NT2/D1 (cell line): ENCODE results near the gene PDE4B.

Experiments used
- DNase-seq: peaks from one replicate; pipeline ENCODE4 v3.0.0-alpha.2; 2011; ENCODE audit warnings: low read depth, low spot score
- H3K27me3 ChIP-seq: 2 replicates; pipeline ENCODE4 v1.6.0; 2011; ENCODE audit warnings: mild to moderate bottlenecking; ENCODE audit not compliant: insufficient read length, insufficient read depth
- H3K36me3 ChIP-seq: 2 replicates; pipeline ENCODE4 v1.6.1; 2011; ENCODE audit warnings: mild to moderate bottlenecking, low read length, mixed read lengths; ENCODE audit not compliant: insufficient read depth, insufficient read length
- H3K4me1 ChIP-seq: 2 replicates; pipeline ENCODE4 v1.5.1; 2011; ENCODE audit not compliant: insufficient read depth, insufficient read length
- H3K4me3 ChIP-seq: 2 replicates; pipeline ENCODE4 v1.5.1; 2011; ENCODE audit warnings: low read depth; ENCODE audit not compliant: insufficient read length
- H3K9ac ChIP-seq: 2 replicates; pipeline ENCODE4 v1.6.0; 2011; ENCODE audit warnings: low read depth; ENCODE audit not compliant: insufficient read length
- H3K9me3 ChIP-seq: 2 replicates; pipeline ENCODE4 v1.5.1; 2011; ENCODE audit warnings: mild to moderate bottlenecking, low read length; ENCODE audit not compliant: insufficient read depth
- SUZ12 ChIP-seq: IDR thresholded peaks from 2 replicates; pipeline ENCODE4 v1.6.1; 2011; ENCODE audit not compliant: insufficient read length, insufficient read depth; ENCODE audit errors: extremely low read depth
- YY1 ChIP-seq: IDR thresholded peaks from 2 replicates; pipeline ENCODE4 v1.6.1; 2011; ENCODE audit not compliant: insufficient read length, insufficient read depth
- ZNF274 ChIP-seq: IDR thresholded peaks from 2 replicates; pipeline ENCODE4 v1.6.1; 2011; ENCODE audit warnings: mild to moderate bottlenecking, low read depth, low read length

PDE4B gene

DNA sequence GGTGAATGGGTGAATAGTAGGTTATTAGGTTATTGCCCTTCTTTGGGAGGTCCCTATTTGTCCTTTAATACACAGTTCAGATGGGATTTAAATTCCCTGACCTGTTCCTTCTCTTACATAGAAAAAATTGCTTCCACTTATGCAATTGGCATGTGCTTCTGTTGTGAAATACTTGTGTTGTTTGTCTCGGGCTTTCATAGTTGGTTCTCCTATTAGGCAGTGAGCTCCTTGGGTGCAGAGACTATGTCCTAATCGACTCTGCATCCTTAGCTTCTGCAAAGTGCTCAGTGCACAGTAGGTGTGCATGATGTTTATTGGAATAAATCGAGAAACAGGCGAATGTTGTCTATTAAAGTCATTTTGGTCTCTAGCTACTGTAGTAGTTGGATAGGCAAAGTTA lies 1.3 kb upstream of the PDE4B start:
- Histone ChIP-seq H3K4me3 (no peak overlapping the region), H3K9me3 (peaks cover 9% of the 10 kb centered on the region; the same call in 1 of the 2 replicates), H3K4me1 (no peaks in the 10 kb centered on the region), H3K36me3 (no peaks in the 10 kb centered on the region), H3K9ac (no peak overlapping the region), H3K27me3 (peaks cover 68% of the 10 kb centered on the region)
- TF ChIP-seq SUZ12 (no peak), YY1 (no peak), ZNF274 (no peak)
- no peak for DNase-seq

DNA sequence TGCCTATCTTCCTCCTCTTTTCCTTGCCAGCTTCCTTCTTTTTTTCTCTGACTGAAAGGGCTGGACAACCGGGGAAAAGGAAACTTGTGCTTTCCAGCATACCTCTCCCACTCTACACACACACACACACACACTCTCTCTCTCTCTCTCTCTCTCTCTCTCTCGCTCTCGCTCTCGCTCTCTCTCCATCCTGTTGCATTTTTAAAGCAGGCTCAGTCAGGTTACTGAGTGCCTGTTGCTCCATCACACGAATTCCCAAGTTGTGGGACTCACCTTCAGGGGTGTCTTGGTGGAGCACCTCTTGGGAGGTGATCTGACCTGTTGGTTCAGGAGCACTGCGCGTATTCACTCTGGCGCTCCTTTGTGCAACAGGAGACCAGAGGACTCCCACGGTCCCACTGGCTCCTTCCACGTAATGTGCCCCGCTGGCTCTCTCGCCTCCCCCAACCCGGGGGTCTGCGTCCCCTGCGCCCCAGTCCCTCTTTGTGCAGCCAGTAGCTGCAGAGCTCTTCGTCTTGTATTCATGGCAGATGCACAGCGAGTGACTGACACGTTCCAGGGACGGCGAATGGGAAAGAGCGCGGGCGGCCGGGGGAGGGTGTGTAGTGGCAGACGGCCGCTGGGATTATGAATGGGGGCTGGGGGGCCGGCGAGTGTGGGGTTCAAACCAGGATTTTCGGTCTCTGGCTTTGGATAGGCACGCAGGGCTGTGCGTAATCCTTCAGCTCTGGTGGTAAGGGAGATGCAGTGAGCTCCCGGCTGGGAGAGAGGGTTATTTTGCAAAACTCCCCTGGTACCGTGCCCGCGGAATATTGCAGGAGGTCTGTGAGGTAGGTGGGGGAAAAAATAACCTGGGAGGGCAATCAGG lies 660 bp upstream of the PDE4B start:
- peak overlapping the region; percentile 75 for H3K9ac ChIP-seq
- DNase-seq, result peak; percentile 3
- H3K36me3 ChIP-seq, result no peaks in the 10 kb centered on the region
- H3K27me3 ChIP-seq, result peaks cover 68% of the 10 kb centered on the region
- H3K9me3 ChIP-seq, result peaks cover 9% of the 10 kb centered on the region; the same call in 1 of the 2 replicates
- peak overlapping the region; percentile 67 for H3K4me3 ChIP-seq
- TF ChIP-seq ZNF274 (no peak), SUZ12 (peak; percentile 56)
- H3K4me1 ChIP-seq, result no peaks in the 10 kb centered on the region

DNA sequence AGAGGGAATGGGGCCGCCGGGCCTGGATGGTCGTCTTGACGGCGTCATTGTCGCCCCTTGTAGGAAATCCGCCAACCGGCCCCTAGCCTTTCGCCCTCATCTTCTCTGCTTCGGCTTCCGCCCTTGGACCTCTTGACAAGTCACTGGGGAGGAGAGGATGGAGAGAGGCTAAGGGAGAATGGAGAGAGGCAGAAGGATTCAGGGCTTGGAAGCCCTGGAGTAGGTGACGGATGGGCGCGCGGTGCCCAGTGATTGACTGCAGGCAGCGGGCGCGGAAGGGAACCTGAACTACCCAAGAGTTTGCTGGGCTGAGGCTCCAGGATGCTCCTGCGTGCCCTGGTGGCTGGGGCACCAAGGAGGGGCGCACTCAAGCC lies 651 bp downstream of the PDE4B start:
- Histone ChIP-seq H3K4me1 (no peaks in the 10 kb centered on the region), H3K9ac (peak overlapping the region; percentile 75), H3K36me3 (no peaks in the 10 kb centered on the region), H3K4me3 (peak overlapping the region; percentile 67), H3K27me3 (peaks cover 68% of the 10 kb centered on the region), H3K9me3 (peaks cover 9% of the 10 kb centered on the region; the same call in 1 of the 2 replicates)
- peak; percentile 52 for TF ChIP-seq SUZ12
- no peak for TF ChIP-seq YY1
- DNase-seq, result peak; percentile 32

- TF ChIP-seq SUZ12 (no peak), ZNF274 (no peak), YY1 (no peak)
- DNase-seq, result no peak
- Histone ChIP-seq H3K4me1 (no peaks in the 10 kb centered on the region), H3K9me3 (no peaks in the 10 kb centered on the region), H3K4me3 (no peak overlapping the region), H3K9ac (no peak overlapping the region), H3K27me3 (peaks cover 58% of the 10 kb centered on the region), H3K36me3 (no peaks in the 10 kb centered on the region)
Measured at GRCh38 chr1:65795311-65795710, 2.6 kb downstream of the PDE4B start.

- TF ChIP-seq ZNF274 (no peak), SUZ12 (no peak), YY1 (no peak)
- DNase-seq, result no peak
- Histone ChIP-seq H3K4me3 (no peak overlapping the region), H3K9me3 (no peaks in the 10 kb centered on the region), H3K36me3 (no peaks in the 10 kb centered on the region), H3K4me1 (no peaks in the 10 kb centered on the region), H3K27me3 (peaks cover 16% of the 10 kb centered on the region), H3K9ac (no peak overlapping the region)
Measured at GRCh38 chr1:65799601-65800000, 6.9 kb downstream of the PDE4B start.

DNA sequence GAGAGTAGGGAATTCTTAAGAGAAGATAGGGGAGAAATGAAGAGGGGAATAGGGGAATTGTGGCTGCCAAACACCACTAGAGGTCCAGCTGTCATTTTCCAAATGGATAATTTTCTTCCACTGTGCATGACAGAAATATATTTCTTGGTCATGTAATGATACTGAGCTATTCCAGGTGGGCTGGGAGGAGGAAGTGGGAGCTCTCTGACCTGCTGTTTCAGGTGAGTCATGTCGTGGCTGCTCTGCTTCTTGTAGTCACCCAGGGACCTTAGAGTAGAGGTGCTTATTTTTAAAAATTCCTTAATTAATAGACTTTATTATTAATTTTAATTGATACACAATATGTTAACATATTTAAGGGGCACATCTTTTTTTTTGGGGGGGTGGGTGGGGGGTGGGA lies 11.9 kb downstream of the PDE4B start:
- DNase-seq, result no peak

DNA sequence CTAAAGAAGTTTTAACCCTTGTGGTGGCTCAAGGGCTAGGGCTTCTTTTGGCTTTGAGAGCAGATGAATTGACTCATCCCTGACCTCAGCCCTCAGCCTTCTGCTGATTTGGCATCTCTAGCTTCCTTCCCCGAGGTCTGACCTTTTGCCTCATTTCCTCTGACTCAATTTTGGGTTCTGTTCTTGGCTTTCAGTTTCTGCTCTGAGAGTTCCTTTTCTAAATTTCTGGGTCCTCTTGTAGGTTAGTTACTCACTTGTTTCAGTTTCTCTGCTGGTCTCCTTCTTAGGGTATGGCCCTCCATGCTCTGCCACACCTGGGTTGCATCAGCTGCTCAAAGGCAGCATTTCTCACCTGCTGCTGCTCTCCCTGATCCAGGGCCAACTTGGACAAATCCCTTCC lies 19.4 kb downstream of the PDE4B start:
- Histone ChIP-seq H3K4me3 (no peak overlapping the region), H3K36me3 (no peaks in the 10 kb centered on the region), H3K9me3 (no peaks in the 10 kb centered on the region), H3K4me1 (no peaks in the 10 kb centered on the region), H3K9ac (no peak overlapping the region), H3K27me3 (no peaks in the 10 kb centered on the region)
- DNase-seq, result peak; percentile 6
- TF ChIP-seq ZNF274 (no peak), SUZ12 (no peak)

More for the DNA sequence above, 11.9 kb downstream of the PDE4B start:
- Histone ChIP-seq H3K36me3 (no peaks in the 10 kb centered on the region), H3K9ac (no peak overlapping the region), H3K4me3 (no peak overlapping the region), H3K27me3 (no peaks in the 10 kb centered on the region), H3K9me3 (no peaks in the 10 kb centered on the region), H3K4me1 (no peaks in the 10 kb centered on the region)
- TF ChIP-seq YY1, result no peak
